Breast epithelium (tissue), 3 donors: Measurements from ENCODE around the gene DDO.

Experiments
- CTCF ChIP-seq, 3 donors: fragments of 450-650 bp; IDR thresholded peaks; one replicate each; pipeline ENCODE4 v1.5.1; 2016 to 2017; ENCODE audit warnings: antibody characterized with exemption in 3 of 3, mild to moderate bottlenecking in 3 of 3, moderate library complexity in 3 of 3
- POLR2A ChIP-seq: fragments of 450-650 bp; IDR thresholded peaks from one replicate; pipeline ENCODE4 v1.6.1; 2016; ENCODE audit warnings: antibody characterized with exemption, mild to moderate bottlenecking, moderate library complexity

- TF ChIP-seq CTCF (IDR thresholded peaks at IDR 0.05): no peak
- no peak for TF ChIP-seq POLR2A
Measured at GRCh38 chr6:110459137-110459536, 43.8 kb upstream of the DDO start.
